Tibial nerve (tissue), 4 donors: Measurements from ENCODE around the gene EPS8. TPM values are rescaled to one million over a fixed set of nuclear protein-coding genes. Genes with fewer than 3 reads are reported as not detected.

Experiments used
- DNase-seq, 2 donors: peaks; one replicate each; pipeline ENCODE4 v3.0.0-alpha.2; 2019; ENCODE audit warnings: low spot score in 2 of 2
- H3K27ac ChIP-seq, 4 donors: fragments of 200-600 bp; sonication (generic) in 3 of 4; one replicate each; pipeline ENCODE4 v1.5.1; 2017 to 2019; ENCODE audit warnings: mild to moderate bottlenecking in 1 of 4
- H3K27me3 ChIP-seq, 2 donors: fragments of 200-600 bp; sonication (generic) in 1 of 2; one replicate each; pipeline versions ENCODE4 v1.5.1 to v1.6.0; 2017 to 2019
- H3K36me3 ChIP-seq, 3 donors: fragments of 200-600 bp; sonication (generic); one replicate each; pipeline ENCODE4 v1.5.1; 2018 to 2019
- H3K4me1 ChIP-seq, 4 donors: fragments of 200-600 bp; sonication (generic) in 3 of 4; one replicate each; pipeline ENCODE4 v1.5.1; 2017 to 2019
- H3K4me3 ChIP-seq, 4 donors: fragments of 200-600 bp; sonication (generic) in 3 of 4; one replicate each; pipeline ENCODE4 v1.5.1; 2017 to 2019; ENCODE audit warnings: mild to moderate bottlenecking in 1 of 4, moderate library complexity in 1 of 4
- H3K9me3 ChIP-seq, 4 donors: fragments of 200-600 bp; sonication (generic) in 3 of 4; one replicate each; pipeline ENCODE4 v1.5.1; 2017 to 2019
- CTCF ChIP-seq, 5 experiments: fragments of 200-600 bp in 3 of 5; fragments of 450-650 bp in 2 of 5; sonication (generic) in 3 of 5; IDR thresholded peaks; one replicate each; pipeline ENCODE4 v1.5.1; 2016 to 2019; ENCODE audit warnings: antibody characterized with exemption in 5 of 5, mild to moderate bottlenecking in 3 of 5, moderate library complexity in 2 of 5
- EP300 ChIP-seq, 2 donors: sonication (generic); formaldehyde crosslinking; IDR thresholded peaks; one replicate each; pipeline ENCODE4 v1.6.1; 2017; ENCODE audit warnings: antibody characterized with exemption in 2 of 2, mild to moderate bottlenecking in 1 of 2
- POLR2A ChIP-seq, 2 donors: fragments of 450-650 bp; IDR thresholded peaks; one replicate each; pipeline ENCODE4 v1.6.1; 2017; ENCODE audit warnings: antibody characterized with exemption in 2 of 2, mild to moderate bottlenecking in 2 of 2, moderate library complexity in 2 of 2
- WGBS, 2 donors: methylation state at CpG; one replicate each; pipeline ENCODE4 v1.1.5; 2018; 5-methylcytosine and 5-hydroxymethylcytosine counted together
- total RNA-seq, 4 donors: library from RNA; depleted of rRNA; stranded (reverse); fragments of >200 nt; gene quantifications; one replicate each; pipeline ENCODE4 v1.1.0, GENCODE V29; 2016

The EPS8 gene
- total RNA-seq, 4 donors from 2014 or later: 153 to 215 (median 193) TPM

GRCh38 chr12:15677726-15678201 is 111.4 kb downstream of the EPS8 start:
- H3K36me3 ChIP-seq: peaks cover 0 to 6% (median 0%) of the 10 kb centered on the region in 3 donors
- 53 to 59% methylated on average over 3 of the region's 3 CpGs for WGBS, 2 donors
- no peaks in the 10 kb centered on the region for H3K27me3 ChIP-seq
- H3K27ac ChIP-seq: no peak overlapping the region
- no peak overlapping the region for H3K4me3 ChIP-seq
- no peak for TF ChIP-seq CTCF (IDR thresholded peaks at IDR 0.05)
- peaks cover 0 to 21% (median 0%) of the 10 kb centered on the region in 4 donors for H3K4me1 ChIP-seq
- H3K9me3 ChIP-seq: no peaks in the 10 kb centered on the region
- no peak for DNase-seq

- H3K27ac ChIP-seq: no peak overlapping the region
- WGBS, 2 donors: 71 to 78% methylated on average over 3 of the region's 3 CpGs
- no peak overlapping the region for H3K4me3 ChIP-seq
- DNase-seq: no peak
- no peaks in the 10 kb centered on the region for H3K9me3 ChIP-seq
- no peaks in the 10 kb centered on the region for H3K27me3 ChIP-seq
- TF ChIP-seq EP300 (IDR thresholded peaks at IDR 0.05): no peak
- TF ChIP-seq CTCF (IDR thresholded peaks at IDR 0.05): no peak
- TF ChIP-seq POLR2A (IDR thresholded peaks at IDR 0.05): no peak
- H3K4me1 ChIP-seq: peaks cover 0 to 20% (median 0%) of the 10 kb centered on the region in 4 donors
- H3K36me3 ChIP-seq: peaks cover 0 to 6% (median 0%) of the 10 kb centered on the region in 3 donors
These were observed 112.0 kb downstream of the EPS8 start for GRCh38 chr12:15677228-15677627.

GRCh38 chr12:15672671-15673270 is 116.4 kb downstream of the EPS8 start:
- no peak overlapping the region for H3K27ac ChIP-seq
- 93 to 94% methylated on average over 5 of the region's 5 CpGs for WGBS, 2 donors
- TF ChIP-seq EP300 (IDR thresholded peaks at IDR 0.05) (no peak), POLR2A (IDR thresholded peaks at IDR 0.05) (no peak), CTCF (IDR thresholded peaks at IDR 0.05) (no peak)
- H3K27me3 ChIP-seq: no peaks in the 10 kb centered on the region
- H3K4me3 ChIP-seq: no peak overlapping the region
- H3K9me3 ChIP-seq: no peaks in the 10 kb centered on the region
- H3K4me1 ChIP-seq: peaks cover 0 to 43% (median 11%) of the 10 kb centered on the region in 4 donors
- DNase-seq: no peak
- H3K36me3 ChIP-seq: peaks cover 0 to 5% (median 0%) of the 10 kb centered on the region in 3 donors

- WGBS, 2 donors: 46 to 47% methylated on average over 3 of the region's 3 CpGs
- H3K9me3 ChIP-seq: no peaks in the 10 kb centered on the region
These were observed 118.4 kb downstream of the EPS8 start for GRCh38 chr12:15670756-15671155.

GRCh38 chr12:15669256-15669948 is 119.8 kb downstream of the EPS8 start:
- no peak for TF ChIP-seq CTCF (IDR thresholded peaks at IDR 0.05)
- no peak for TF ChIP-seq POLR2A (IDR thresholded peaks at IDR 0.05)
- no peak for TF ChIP-seq EP300 (IDR thresholded peaks at IDR 0.05)
- DNase-seq: no peak
- peaks cover 0 to 23% (median 0%) of the 10 kb centered on the region in 3 donors for H3K36me3 ChIP-seq
- H3K4me1 ChIP-seq: peaks cover 0 to 43% (median 11%) of the 10 kb centered on the region in 4 donors
- WGBS, 2 donors: 87 to 91% methylated on average over 3 of the region's 3 CpGs
- no peak overlapping the region for H3K4me3 ChIP-seq
- H3K27me3 ChIP-seq: no peaks in the 10 kb centered on the region
- H3K9me3 ChIP-seq: no peaks in the 10 kb centered on the region
- no peak overlapping the region for H3K27ac ChIP-seq

More at GRCh38 chr12:15670756-15671155, 118.4 kb downstream of the EPS8 start:
- H3K4me1 ChIP-seq: peaks cover 0 to 43% (median 11%) of the 10 kb centered on the region in 4 donors
- no peak for DNase-seq
- TF ChIP-seq POLR2A (IDR thresholded peaks at IDR 0.05): no peak
- H3K36me3 ChIP-seq: peaks cover 0 to 9% (median 0%) of the 10 kb centered on the region in 3 donors
- no peak overlapping the region for H3K27ac ChIP-seq
- H3K4me3 ChIP-seq: no peak overlapping the region
- no peaks in the 10 kb centered on the region for H3K27me3 ChIP-seq
